HCEC 1CT (cell line): ENCODE data around the gene SERPINB2.
A peak's percentile ranks its signal among the peaks of the same experiment; 100 is the strongest.
"Not testable (repeated sequence)": the region's sequence is repeated elsewhere in the genome, so short reads cannot be mapped to it uniquely, and the experiment has no call there.

Experiments used
- DNase-seq: peaks from one replicate; pipeline ENCODE4 v3.0.0-alpha.2; 2017

The SERPINB2 gene

GRCh38 chr18:63940008-63940407, 52.5 kb downstream of the SERPINB2 start:
- no peak for DNase-seq

GRCh38 chr18:63940543-63941050, 53.1 kb downstream of the SERPINB2 start:
- DNase-seq, result not testable (repeated sequence)

GRCh38 chr18:63947051-63947790, 59.7 kb downstream of the SERPINB2 start:
- DNase-seq, result peak; percentile 58

- no peak for DNase-seq
Measured at GRCh38 chr18:63949068-63949737, 61.7 kb downstream of the SERPINB2 start, which contains the start of gene HMSD. Gene HMSD (plus strand): TSS chr18:63949301. CDS start chr18:63953456, 4,155 bp downstream.

GRCh38 chr18:63951302-63951705, 63.8 kb downstream of the SERPINB2 start:
- DNase-seq, result peak; percentile 67
